Motor neuron (in vitro differentiated cells): ENCODE results near the gene VPS13D. TPM values are rescaled to one million over a fixed set of nuclear protein-coding genes. Genes with fewer than 3 reads are reported as not detected.

ENCODE experiments used
- ATAC-seq, 8 experiments: fragments of 200-7000 bp; cut with Tn5 transposase; replicated peaks in 6 of 8; 2 replicates each; pipeline ENCODE4 v1.8.0; 2021; ENCODE audit warnings: mild to moderate bottlenecking in 8 of 8, moderate library complexity in 8 of 8
- H3K27ac ChIP-seq, 2 donors: fragments of 250-450 bp; sonication (Bioruptor Pico); 2 replicates each; pipeline ENCODE4 v1.9.0; 2021; ENCODE audit warnings: antibody characterized with exemption in 2 of 2, mild to moderate bottlenecking in 2 of 2, moderate library complexity in 1 of 2
- H3K4me1 ChIP-seq, 2 donors: fragments of 250-450 bp; sonication (Bioruptor Pico); replicated peaks in 1 of 2; 2 replicates each; pipeline ENCODE4 v1.6.1; 2021; ENCODE audit warnings: antibody characterized with exemption in 2 of 2, mild to moderate bottlenecking in 2 of 2, moderate library complexity in 1 of 2
- H3K4me3 ChIP-seq, 5 donors: fragments of 250-450 bp; sonication (Bioruptor Pico); 2 replicates each; pipeline ENCODE4 v1.9.0; 2021; ENCODE audit warnings: antibody characterized with exemption in 5 of 5, mild to moderate bottlenecking in 5 of 5, moderate library complexity in 4 of 5
- WGBS, 10 experiments: fragments of 450-650 bp; shearing (Covaris generic); methylation state at CpG; one replicate each; pipeline ENCODE4 v1.0.0; 2022; 5-methylcytosine and 5-hydroxymethylcytosine counted together
- in situ Hi-C, 9 experiments: fragments of 400-800 bp; cut with MboI; loops; one replicate each; pipeline ENCODE4 v1.15.0; 2021; ENCODE audit warnings: low sequenced_read_pairs in 9 of 9, low pct_unique_long_range_greater_than_20kb in 2 of 9; ENCODE audit not compliant: unreplicated experiment in 9 of 9
- total RNA-seq, 8 experiments: library from RNA; unstranded; fragments of 300-600 nt; gene quantifications; 2 replicates each; pipeline versions ENCODE4 v1.2.3 to v1.2.4, GENCODE V29; 2022

Gene VPS13D
- total RNA-seq, 8 experiments from 2014 or later = 18.7 to 130 (median 34.7) TPM

GRCh38 chr1:12504601-12505000 is 274.8 kb downstream of the VPS13D start:
- Histone ChIP-seq H3K4me1 (peaks cover 15 to 16% of the 10 kb centered on the region in 2 donors), H3K4me3 (no peak overlapping the region), H3K27ac (no peak overlapping the region)
- no peak for ATAC-seq
- WGBS, 10 experiments = 87 to 100% (median 100%) methylated on average over 1 to 9 of the region's 11 CpGs; no CpG with 5 or more reads in 3 of the 10 experiments
- in situ Hi-C loops = no loop called here

GRCh38 chr1:12505231-12505630 is 275.4 kb downstream of the VPS13D start:
- 67 to 93% (median 90%) methylated on average over 1 to 9 of the region's 10 CpGs; no CpG with 5 or more reads in 2 of the 10 experiments for WGBS, 10 experiments
- peaks cover 20 to 22% of the 10 kb centered on the region in 2 donors for H3K4me1 ChIP-seq
- peak in 1 of 8 experiments; percentile 8 for ATAC-seq
- no peak overlapping the region for H3K4me3 ChIP-seq
- no peak overlapping the region for H3K27ac ChIP-seq
- in situ Hi-C loops = no loop called here

GRCh38 chr1:12505639-12506280 is 275.9 kb downstream of the VPS13D start:
- Histone ChIP-seq H3K4me1 (peaks cover 25 to 27% of the 10 kb centered on the region in 2 donors), H3K4me3 (no peak overlapping the region), H3K27ac (peak overlapping the region in 1 of 2 donors; percentile 2)
- WGBS, 10 experiments = 35 to 100% (median 72%) methylated on average over 2 to 9 of the region's 12 CpGs; no CpG with 5 or more reads in 4 of the 10 experiments
- peak in 5 of 8 experiments; percentile 67 to 83 (median 79) for ATAC-seq
- in situ Hi-C loops = no loop called here

- 83 to 100% (median 94%) methylated on average over 2 to 22 of the region's 28 CpGs for WGBS, 10 experiments
- ATAC-seq = no peak
- H3K4me1 ChIP-seq = peaks cover 27 to 29% of the 10 kb centered on the region in 2 donors
- no peak overlapping the region for H3K4me3 ChIP-seq
- H3K27ac ChIP-seq = no peak overlapping the region
- in situ Hi-C loops = no loop called here
Measured at GRCh38 chr1:12506281-12507280, 276.8 kb downstream of the VPS13D start.

GRCh38 chr1:12507631-12508030 is 277.8 kb downstream of the VPS13D start:
- in situ Hi-C loops = no loop called here
- Histone ChIP-seq H3K27ac (no peak overlapping the region), H3K4me1 (peaks cover 27 to 29% of the 10 kb centered on the region in 2 donors), H3K4me3 (no peak overlapping the region)
- ATAC-seq = no peak
- 40 to 100% (median 89%) methylated on average over 1 to 11 of the region's 11 CpGs; no CpG with 5 or more reads in 3 of the 10 experiments for WGBS, 10 experiments

- peaks cover 27 to 29% of the 10 kb centered on the region in 2 donors for H3K4me1 ChIP-seq
Measured at GRCh38 chr1:12508849-12509248, 279.0 kb downstream of the VPS13D start.

GRCh38 chr1:12511128-12511484 is 281.3 kb downstream of the VPS13D start:
- ATAC-seq = no peak
- Histone ChIP-seq H3K27ac (no peak overlapping the region), H3K4me1 (peaks cover 18 to 21% of the 10 kb centered on the region in 2 donors), H3K4me3 (no peak overlapping the region)
- in situ Hi-C loops = no loop called here
- 71 to 100% (median 92%) methylated on average over 1 to 2 of the region's 3 CpGs; no CpG with 5 or more reads in 6 of the 10 experiments for WGBS, 10 experiments

More at GRCh38 chr1:12508849-12509248, 279.0 kb downstream of the VPS13D start:
- H3K27ac ChIP-seq = no peak overlapping the region
- in situ Hi-C loops = no loop called here
- 73 to 100% (median 93%) methylated on average over 1 to 11 of the region's 11 CpGs for WGBS, 10 experiments
- no peak overlapping the region for H3K4me3 ChIP-seq
- no peak for ATAC-seq

GRCh38 chr1:12511516-12512468 is 282.0 kb downstream of the VPS13D start:
- WGBS, 10 experiments = 80 to 100% (median 95%) methylated on average over 1 to 11 of the region's 13 CpGs; no CpG with 5 or more reads in 2 of the 10 experiments
- no peak overlapping the region for H3K27ac ChIP-seq
- no peak for ATAC-seq
- H3K4me1 ChIP-seq = peaks cover 12 to 18% of the 10 kb centered on the region in 2 donors
- H3K4me3 ChIP-seq = no peak overlapping the region
- in situ Hi-C loops = no loop called here

GRCh38 chr1:12513181-12513580 is 283.4 kb downstream of the VPS13D start:
- in situ Hi-C loops = no loop called here
- no peak overlapping the region for H3K27ac ChIP-seq
- ATAC-seq = no peak
- peaks cover 12 to 13% of the 10 kb centered on the region in 2 donors for H3K4me1 ChIP-seq
- 82 to 100% (median 96%) methylated on average over 1 to 10 of the region's 10 CpGs; no CpG with 5 or more reads in 1 of the 10 experiments for WGBS, 10 experiments
- no peak overlapping the region for H3K4me3 ChIP-seq

- ATAC-seq = peak in 1 of 8 experiments; percentile 66
- in situ Hi-C loops = no loop called here
- 77 to 100% (median 90%) methylated on average over 2 to 8 of the region's 8 CpGs for WGBS, 10 experiments
- Histone ChIP-seq H3K27ac (no peak overlapping the region), H3K4me1 (peaks cover 13 to 19% of the 10 kb centered on the region in 2 donors), H3K4me3 (no peak overlapping the region)
Measured at GRCh38 chr1:12514590-12514989, 284.8 kb downstream of the VPS13D start.

GRCh38 chr1:12515234-12515633 is 285.4 kb downstream of the VPS13D start:
- no peak overlapping the region for H3K4me3 ChIP-seq
- WGBS, 10 experiments = 60 to 100% (median 93%) methylated on average over 1 to 5 of the region's 5 CpGs
- peaks cover 7 to 14% of the 10 kb centered on the region in 2 donors for H3K4me1 ChIP-seq
- ATAC-seq = no peak
- H3K27ac ChIP-seq = no peak overlapping the region
- in situ Hi-C loops = no loop called here

GRCh38 chr1:12516741-12517140 is 286.9 kb downstream of the VPS13D start:
- WGBS, 10 experiments = 78 to 100% (median 96%) methylated on average over 1 to 13 of the region's 13 CpGs; no CpG with 5 or more reads in 2 of the 10 experiments
- Histone ChIP-seq H3K4me1 (peaks cover 0 to 6% of the 10 kb centered on the region in 2 donors), H3K27ac (no peak overlapping the region), H3K4me3 (no peak overlapping the region)
- in situ Hi-C loops = no loop called here
- ATAC-seq = no peak
